Astrocyte (in vitro differentiated cells and primary cell): Measurements from ENCODE around the gene CWC22. TPM values are rescaled to one million over a fixed set of nuclear protein-coding genes. Genes with fewer than 3 reads are reported as not detected.
A peak's percentile ranks its signal among the peaks of the same experiment; 100 is the strongest.
"Not testable (repeated sequence)": the region's sequence is repeated elsewhere in the genome, so short reads cannot be mapped to it uniquely, and the experiment has no call there.

Experiments used
- DNase-seq: peaks from one replicate; pipeline ENCODE4 v3.0.0-alpha.2; 2010; ENCODE audit warnings: low read depth
- FAIRE-seq: peaks from 2 replicates; lab custom pipeline; 2011; peaks lifted over from hg19 to GRCh38; lab: Jason Lieb, UNC
- H2AFZ ChIP-seq: 2 replicates; pipeline ENCODE4 v1.6.0; 2012; ENCODE audit warnings: low read depth, low read length, inconsistent platforms
- H3K27ac ChIP-seq: 2 replicates; pipeline ENCODE4 v1.5.1; 2011; ENCODE audit warnings: low read depth, low read length, inconsistent platforms
- H3K27me3 ChIP-seq: 2 replicates; pipeline ENCODE4 v1.6.0; 2011; ENCODE audit warnings: low read length, inconsistent platforms; ENCODE audit not compliant: insufficient read depth
- H3K36me3 ChIP-seq: 2 replicates; pipeline ENCODE4 v1.5.1; 2011; ENCODE audit warnings: low read length, inconsistent platforms; ENCODE audit not compliant: insufficient read depth
- H3K4me1 ChIP-seq: 2 replicates; pipeline ENCODE4 v1.5.1; 2011; ENCODE audit warnings: low read length, inconsistent platforms; ENCODE audit not compliant: insufficient read depth
- H3K4me2 ChIP-seq: 2 replicates; pipeline ENCODE4 v1.6.0; 2012; ENCODE audit warnings: low read length, inconsistent platforms
- H3K4me3 ChIP-seq: 2 replicates; pipeline ENCODE4 v1.5.1; 2011; ENCODE audit warnings: low read depth, mild to moderate bottlenecking, low read length, inconsistent platforms; ENCODE audit not compliant: insufficient read depth
- H3K79me2 ChIP-seq: 2 replicates; pipeline ENCODE4 v1.6.0; 2012; ENCODE audit warnings: mild to moderate bottlenecking, low read length, inconsistent platforms; ENCODE audit not compliant: insufficient read depth
- H3K9ac ChIP-seq: 2 replicates; pipeline ENCODE4 v1.6.0; 2012; ENCODE audit warnings: mild to moderate bottlenecking, low read length, inconsistent platforms
- H3K9me3 ChIP-seq: 2 replicates; pipeline ENCODE4 v1.5.1; 2012; ENCODE audit warnings: low read depth, mild to moderate bottlenecking, low read length, inconsistent platforms; ENCODE audit not compliant: insufficient read depth
- H4K20me1 ChIP-seq: 2 replicates; pipeline ENCODE4 v1.6.0; 2012; ENCODE audit warnings: low read length, inconsistent platforms; ENCODE audit not compliant: insufficient read depth
- H3K27ac Mint-ChIP-seq: one replicate; pipeline ENCODE4 v1.8.0; 2021; ENCODE audit warnings: mild to moderate bottlenecking, mixed read lengths; ENCODE audit not compliant: unreplicated experiment
- H3K27me3 Mint-ChIP-seq: one replicate; pipeline ENCODE4 v1.8.0; 2021; ENCODE audit warnings: low read depth, mixed read lengths; ENCODE audit not compliant: unreplicated experiment
- H3K36me3 Mint-ChIP-seq: one replicate; pipeline ENCODE4 v1.8.0; 2021; ENCODE audit warnings: low read depth, mixed read lengths; ENCODE audit not compliant: unreplicated experiment
- H3K4me1 Mint-ChIP-seq: one replicate; pipeline ENCODE4 v1.8.0; 2021; ENCODE audit warnings: low read depth, mixed read lengths; ENCODE audit not compliant: unreplicated experiment
- H3K4me3 Mint-ChIP-seq: one replicate; pipeline ENCODE4 v1.8.0; 2021; ENCODE audit warnings: mild to moderate bottlenecking, moderate library complexity, mixed read lengths; ENCODE audit not compliant: unreplicated experiment
- H3K9me3 Mint-ChIP-seq: one replicate; pipeline ENCODE4 v1.8.0; 2021; ENCODE audit warnings: mild to moderate bottlenecking, mixed read lengths; ENCODE audit not compliant: unreplicated experiment
- CTCF ChIP-seq: IDR thresholded peaks from 2 replicates; pipeline ENCODE4 v1.5.1; 2011; ENCODE audit warnings: low read depth, mild to moderate bottlenecking, inconsistent platforms, low read length, moderate library complexity; ENCODE audit not compliant: insufficient read depth
- EZH2 ChIP-seq: IDR thresholded peaks from 2 replicates; pipeline ENCODE4 v1.6.1; 2012; ENCODE audit warnings: mild to moderate bottlenecking, low read length, inconsistent platforms; ENCODE audit not compliant: insufficient read depth
- total RNA-seq: library from RNA; stranded (reverse); gene quantifications from 2 replicates; pipeline ENCODE4 v1.2.1, GENCODE V29; 2021

Gene CWC22
- total RNA-seq, 1 donor from 2014 or later: 13.5 TPM

GRCh38 chr2:180006231-180006630 lies 866 bp downstream of the CWC22 start:
- Histone ChIP-seq H3K36me3 (no peaks in the 10 kb centered on the region), H3K9me3 (no peaks in the 10 kb centered on the region), H3K4me1 (peaks cover 5% of the 10 kb centered on the region), H3K27ac (peak overlapping the region; percentile 99), H4K20me1 (peaks cover 24% of the 10 kb centered on the region), H2AFZ (peak overlapping the region; percentile 89), H3K4me2 (peak overlapping the region; percentile 91), H3K79me2 (peaks cover 54% of the 10 kb centered on the region), H3K9ac (peak overlapping the region; percentile 95), H3K4me3 (peak overlapping the region; percentile 95), H3K27me3 (no peaks in the 10 kb centered on the region)
- peak overlapping the region; percentile 100 for H3K27ac Mint-ChIP-seq
- no peak for FAIRE-seq
- H3K36me3 Mint-ChIP-seq: peaks cover 2% of the 10 kb centered on the region
- TF ChIP-seq EZH2 (no peak), CTCF (no peak)
- peak overlapping the region; percentile 93 for H3K4me3 Mint-ChIP-seq
- H3K4me1 Mint-ChIP-seq: peaks cover 4% of the 10 kb centered on the region
- H3K9me3 Mint-ChIP-seq: no peaks in the 10 kb centered on the region
- no peak for DNase-seq
- no peaks in the 10 kb centered on the region for H3K27me3 Mint-ChIP-seq

GRCh38 chr2:180005465-180005864 lies 1.6 kb downstream of the CWC22 start:
- H3K4me3 Mint-ChIP-seq: peak overlapping the region; percentile 93
- DNase-seq, H3K4me1 Mint-ChIP-seq, H3K27me3 Mint-ChIP-seq, H2AFZ ChIP-seq, H3K36me3 ChIP-seq, H3K27ac ChIP-seq, H3K9me3 Mint-ChIP-seq, FAIRE-seq, H3K4me3 ChIP-seq, H3K27ac Mint-ChIP-seq, H3K36me3 Mint-ChIP-seq, H3K4me1 ChIP-seq, H3K9me3 ChIP-seq, H3K27me3 ChIP-seq, H3K9ac ChIP-seq: not testable (repeated sequence)
- Histone ChIP-seq H4K20me1 (peaks cover 29% of the 10 kb centered on the region), H3K4me2 (peak overlapping the region; percentile 91), H3K79me2 (peaks cover 58% of the 10 kb centered on the region)

- peaks cover 9% of the 10 kb centered on the region for H3K4me1 Mint-ChIP-seq
- Histone ChIP-seq H3K79me2 (peaks cover 62% of the 10 kb centered on the region), H3K4me1 (peaks cover 5% of the 10 kb centered on the region), H3K9ac (no peak overlapping the region), H3K27ac (no peak overlapping the region), H3K27me3 (no peaks in the 10 kb centered on the region), H4K20me1 (peaks cover 34% of the 10 kb centered on the region), H3K4me2 (no peak overlapping the region), H3K4me3 (no peak overlapping the region), H2AFZ (no peak overlapping the region), H3K36me3 (no peaks in the 10 kb centered on the region), H3K9me3 (no peaks in the 10 kb centered on the region)
- no peaks in the 10 kb centered on the region for H3K9me3 Mint-ChIP-seq
- no peaks in the 10 kb centered on the region for H3K27me3 Mint-ChIP-seq
- FAIRE-seq (no peak), DNase-seq (peak; percentile 24)
- no peak overlapping the region for H3K27ac Mint-ChIP-seq
- peaks cover 2% of the 10 kb centered on the region for H3K36me3 Mint-ChIP-seq
- no peak overlapping the region for H3K4me3 Mint-ChIP-seq
- no peak for TF ChIP-seq EZH2
- no peak for TF ChIP-seq CTCF
Observed at GRCh38 chr2:180004731-180005130, 2.4 kb downstream of the CWC22 start.
